Large intestine (tissue), 3 donors: ENCODE measurements around the gene SLX4IP. TPM values are rescaled to one million over a fixed set of nuclear protein-coding genes. Genes with fewer than 3 reads are reported as not detected.

Source experiments
- DNase-seq, 2 donors: peaks; one replicate each; pipeline versions ENCODE4 v3.0.0 to v3.0.0-alpha.2; 2013
- H3K27ac ChIP-seq: one replicate; pipeline ENCODE4 v1.5.1; 2013; ENCODE audit warnings: low read length
- H3K27me3 ChIP-seq: 2 replicates; pipeline ENCODE4 v1.6.1; 2013; ENCODE audit warnings: low read length; ENCODE audit not compliant: control insufficient read depth, insufficient read depth
- H3K36me3 ChIP-seq: 2 replicates; pipeline ENCODE4 v1.6.1; 2013; ENCODE audit warnings: low read length; ENCODE audit not compliant: control insufficient read depth, insufficient read depth
- H3K4me1 ChIP-seq: one replicate; pipeline ENCODE4 v1.6.1; 2013; ENCODE audit warnings: low read length; ENCODE audit not compliant: control insufficient read depth, insufficient read depth
- H3K4me3 ChIP-seq: one replicate; pipeline ENCODE4 v1.5.1; 2013; ENCODE audit warnings: low read length
- H3K9me3 ChIP-seq: one replicate; pipeline ENCODE4 v1.6.1; 2013; ENCODE audit warnings: mild to moderate bottlenecking, low read depth, low read length, moderate library complexity; ENCODE audit not compliant: control insufficient read depth
- WGBS: methylation state at CpG from one replicate; pipeline ENCODE4 v1.1.5; 2013; ENCODE audit warnings: low lambda C conversion rate; ENCODE audit not compliant: insufficient coverage; 5-methylcytosine and 5-hydroxymethylcytosine counted together
- polyA plus RNA-seq: library from polyadenylated mRNA; unstranded; fragments of 120-200 nt; gene quantifications from one replicate; pipeline ENCODE4 v1.2.1, GENCODE V29; 2013

The SLX4IP gene
- polyA plus RNA-seq, 1 donor = 7.2 TPM

DNA sequence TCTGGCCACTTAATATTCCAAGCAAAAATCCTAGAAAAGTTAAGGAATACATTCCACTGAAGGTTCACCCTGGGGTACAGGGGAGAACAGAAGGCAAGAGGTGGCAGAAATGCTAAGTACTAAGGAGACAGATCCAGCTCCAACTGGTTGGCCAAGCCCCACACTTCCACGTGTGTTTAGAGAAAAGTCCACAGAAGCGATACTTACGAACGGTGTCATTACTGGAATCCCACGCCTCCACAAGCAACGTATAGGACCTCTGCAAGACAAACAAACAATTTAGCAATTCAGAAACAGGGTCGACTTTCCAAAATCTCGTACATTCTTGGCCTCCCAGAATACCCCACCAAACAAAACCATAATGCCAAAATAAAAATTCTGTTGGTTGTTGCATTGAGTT is 228.7 kb downstream of the SLX4IP start:
- peak in 1 of 2 donors; percentile 60 for DNase-seq
- H3K4me1 ChIP-seq = peaks cover 36% of the 10 kb centered on the region
- peaks cover 73% of the 10 kb centered on the region for H3K36me3 ChIP-seq
- H3K4me3 ChIP-seq = no peak overlapping the region
- H3K27me3 ChIP-seq = no peaks in the 10 kb centered on the region
- no peaks in the 10 kb centered on the region for H3K9me3 ChIP-seq
- no CpG with 5 or more reads among the region's 8 CpGs for WGBS
- peak overlapping the region; percentile 24 for H3K27ac ChIP-seq

GRCh38 chr20:10665027-10665561 is 230.0 kb downstream of the SLX4IP start:
- H3K9me3 ChIP-seq = no peaks in the 10 kb centered on the region
- no peaks in the 10 kb centered on the region for H3K27me3 ChIP-seq
- H3K36me3 ChIP-seq = peaks cover 69% of the 10 kb centered on the region
- WGBS = no CpG with 5 or more reads among the region's 7 CpGs
- no peak overlapping the region for H3K4me3 ChIP-seq
- no peak for DNase-seq
- no peak overlapping the region for H3K27ac ChIP-seq
- H3K4me1 ChIP-seq = peaks cover 33% of the 10 kb centered on the region

DNA sequence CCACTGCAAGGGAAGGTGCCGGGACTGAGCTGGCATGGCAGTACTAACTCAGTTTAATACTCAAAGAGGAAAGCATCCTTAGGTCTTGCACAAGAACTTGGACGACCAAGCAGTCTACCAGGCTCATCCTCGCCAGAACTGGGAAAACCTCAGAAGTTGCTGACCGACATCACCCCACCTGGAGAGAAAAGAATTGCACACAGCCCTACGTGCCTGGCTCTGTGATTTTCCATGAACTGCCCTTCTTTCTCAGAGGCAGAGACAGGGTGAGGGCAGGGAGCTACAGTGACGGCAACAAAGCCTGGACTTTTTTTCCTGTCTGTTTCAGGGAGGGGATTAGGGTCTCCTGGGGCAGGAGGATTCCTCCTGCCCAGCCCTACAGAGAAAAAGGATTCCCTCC is 230.7 kb downstream of the SLX4IP start:
- Histone ChIP-seq H3K9me3 (no peaks in the 10 kb centered on the region), H3K27me3 (no peaks in the 10 kb centered on the region), H3K4me3 (no peak overlapping the region), H3K36me3 (peaks cover 66% of the 10 kb centered on the region), H3K27ac (no peak overlapping the region), H3K4me1 (peaks cover 36% of the 10 kb centered on the region)
- DNase-seq = no peak
- no CpG with 5 or more reads among the region's 6 CpGs for WGBS

GRCh38 chr20:10666221-10667076 is 231.3 kb downstream of the SLX4IP start:
- Histone ChIP-seq H3K4me3 (no peak overlapping the region), H3K36me3 (peaks cover 60% of the 10 kb centered on the region), H3K9me3 (no peaks in the 10 kb centered on the region), H3K4me1 (peaks cover 37% of the 10 kb centered on the region), H3K27me3 (no peaks in the 10 kb centered on the region), H3K27ac (no peak overlapping the region)
- no peak for DNase-seq
- no CpG with 5 or more reads among the region's 7 CpGs for WGBS

GRCh38 chr20:10667077-10667401 is 231.9 kb downstream of the SLX4IP start:
- Histone ChIP-seq H3K27me3 (no peaks in the 10 kb centered on the region), H3K27ac (no peak overlapping the region), H3K36me3 (peaks cover 55% of the 10 kb centered on the region), H3K9me3 (no peaks in the 10 kb centered on the region), H3K4me1 (peaks cover 37% of the 10 kb centered on the region), H3K4me3 (no peak overlapping the region)
- DNase-seq = no peak
- WGBS = no CpG with 5 or more reads among the region's 21 CpGs

DNA sequence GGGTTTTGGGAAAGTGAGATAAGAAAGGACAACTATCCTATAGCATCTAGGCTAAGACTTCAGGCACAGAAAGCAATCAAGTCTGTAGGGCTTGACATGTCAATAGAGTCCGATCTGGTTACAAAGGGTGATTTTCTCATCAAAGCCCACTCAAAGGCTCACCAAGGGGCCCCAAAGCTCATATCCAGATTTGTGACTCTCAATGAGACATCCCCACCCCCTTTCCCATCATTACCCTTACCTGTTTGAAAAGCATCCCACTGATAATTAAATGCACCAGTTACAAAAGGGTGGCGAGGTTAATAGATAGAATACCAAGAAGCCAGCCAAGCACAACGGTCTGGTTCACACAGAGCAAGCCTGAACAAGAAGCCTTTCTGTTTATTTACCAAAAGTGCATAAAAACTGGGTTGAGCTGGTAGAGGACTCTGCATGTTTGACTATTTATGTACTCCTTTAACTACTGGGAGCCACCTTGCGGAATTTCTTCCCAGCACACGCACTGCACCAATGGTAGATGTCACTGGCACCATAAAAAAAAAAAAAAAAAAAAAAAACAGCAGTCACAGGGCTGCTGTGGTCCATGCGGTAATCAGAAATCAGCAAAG is 232.6 kb downstream of the SLX4IP start:
- no peak for DNase-seq
- no peak overlapping the region for H3K4me3 ChIP-seq
- no peaks in the 10 kb centered on the region for H3K27me3 ChIP-seq
- no peak overlapping the region for H3K27ac ChIP-seq
- H3K36me3 ChIP-seq = peaks cover 48% of the 10 kb centered on the region
- no peaks in the 10 kb centered on the region for H3K9me3 ChIP-seq
- 64% methylated on average over 2 of the region's 6 CpGs for WGBS
- H3K4me1 ChIP-seq = peaks cover 32% of the 10 kb centered on the region

DNA sequence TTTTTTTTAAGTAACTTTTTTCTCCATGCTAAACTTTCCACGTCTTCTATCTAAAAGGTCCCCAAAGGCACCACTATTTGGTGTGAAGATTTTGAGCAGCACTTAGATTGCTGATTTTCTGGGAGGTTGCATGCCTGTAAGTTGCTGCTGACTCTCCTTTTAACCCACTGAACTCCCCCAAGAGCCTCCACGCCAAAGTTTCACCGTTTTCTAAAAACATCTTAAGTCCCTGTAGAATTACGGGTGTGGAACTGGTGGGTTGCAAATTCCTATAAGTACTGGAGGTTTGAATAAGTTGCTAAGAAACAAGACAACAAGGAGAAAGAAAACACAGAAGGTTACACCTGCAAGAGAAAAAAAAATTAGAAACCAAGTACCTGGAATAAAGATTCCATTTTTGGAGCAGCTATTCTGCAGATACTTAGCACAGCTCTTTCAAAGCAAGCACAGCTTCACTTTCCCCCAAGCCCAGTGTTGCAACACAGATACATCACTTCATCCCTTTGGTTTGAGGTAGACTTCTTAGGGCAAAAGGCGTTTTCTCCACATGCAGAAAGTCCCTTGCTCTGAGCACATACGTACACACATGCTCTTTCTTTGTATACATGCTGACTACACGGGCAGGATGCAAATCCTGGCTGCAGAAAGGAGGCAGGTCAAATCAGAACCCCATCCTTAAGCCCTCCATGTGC is 233.7 kb downstream of the SLX4IP start:
- DNase-seq = no peak
- Histone ChIP-seq H3K9me3 (no peaks in the 10 kb centered on the region), H3K4me3 (no peak overlapping the region), H3K27me3 (no peaks in the 10 kb centered on the region), H3K4me1 (peaks cover 24% of the 10 kb centered on the region), H3K36me3 (peaks cover 41% of the 10 kb centered on the region), H3K27ac (no peak overlapping the region)
- WGBS = 100% methylated on average over 1 of the region's 7 CpGs

DNA sequence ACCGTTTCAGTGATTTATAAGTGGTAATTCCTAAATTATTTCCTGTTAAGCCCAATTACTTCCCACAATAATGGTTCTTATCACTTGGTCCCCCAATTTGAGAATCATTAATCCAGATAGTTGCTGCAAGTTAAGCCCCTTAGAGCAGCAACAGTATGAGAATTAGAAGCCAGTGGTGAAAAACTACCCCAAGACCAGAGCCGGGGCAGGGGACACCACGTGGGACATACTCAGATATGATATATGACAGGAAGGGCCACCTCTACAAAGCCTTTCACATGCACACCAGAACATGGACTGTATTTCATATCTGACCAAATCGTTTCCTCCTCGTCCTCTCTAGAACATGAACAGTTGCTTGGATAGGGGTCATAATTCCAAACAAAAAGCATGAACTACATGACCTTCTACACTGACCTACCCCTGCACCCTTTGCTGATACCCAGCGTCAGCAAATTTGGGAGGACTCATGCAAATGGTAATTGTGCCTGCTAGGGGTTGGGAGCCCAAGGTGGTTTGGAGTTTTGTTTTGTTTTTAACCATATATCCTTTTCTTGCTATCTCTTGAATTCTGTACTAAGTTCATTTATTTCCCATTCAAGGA is 234.8 kb downstream of the SLX4IP start:
- Histone ChIP-seq H3K36me3 (peaks cover 40% of the 10 kb centered on the region), H3K27ac (no peak overlapping the region), H3K4me3 (peak overlapping the region; percentile 93), H3K4me1 (peaks cover 19% of the 10 kb centered on the region), H3K9me3 (no peaks in the 10 kb centered on the region), H3K27me3 (no peaks in the 10 kb centered on the region)
- no peak for DNase-seq
- WGBS = 83% methylated on average over 1 of the region's 6 CpGs

DNA sequence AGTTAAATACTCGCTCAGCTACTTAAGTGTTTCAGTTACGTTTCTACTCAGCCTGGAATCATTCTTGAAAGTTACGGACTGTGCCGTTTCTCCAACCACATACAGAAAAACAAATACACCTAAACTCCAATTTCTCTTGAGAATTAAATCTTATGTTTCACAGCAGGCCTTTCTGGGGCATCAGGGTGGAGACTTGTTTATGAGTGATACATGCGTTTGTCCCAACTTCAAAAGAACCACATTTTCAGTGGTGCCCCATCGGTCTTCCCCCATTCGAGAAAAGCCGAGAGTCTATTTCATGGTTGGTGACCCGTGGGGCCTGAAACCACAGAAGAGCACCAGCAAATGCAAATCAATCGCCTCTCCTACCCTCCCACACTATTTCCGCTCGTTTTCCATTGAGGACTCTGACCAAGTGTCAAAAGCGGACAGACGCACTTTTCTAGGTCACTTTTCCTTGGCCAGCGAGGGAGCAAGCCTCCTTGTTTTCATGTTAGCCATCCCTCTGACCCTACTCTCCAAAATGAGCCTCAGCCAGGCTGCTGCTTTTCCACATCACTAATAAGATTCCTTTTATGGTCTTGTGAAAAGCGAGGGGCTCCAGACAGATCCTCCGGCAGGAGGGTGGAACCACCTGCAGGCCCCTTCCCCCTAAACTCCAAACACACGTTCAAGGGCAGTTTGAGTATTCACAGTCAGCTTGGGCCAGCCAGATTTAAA is 235.6 kb downstream of the SLX4IP start:
- Histone ChIP-seq H3K9me3 (no peaks in the 10 kb centered on the region), H3K4me1 (peaks cover 20% of the 10 kb centered on the region), H3K27ac (peak overlapping the region; percentile 98), H3K36me3 (peaks cover 37% of the 10 kb centered on the region), H3K4me3 (peak overlapping the region; percentile 93), H3K27me3 (no peaks in the 10 kb centered on the region)
- WGBS = 83% methylated on average over 2 of the region's 18 CpGs
- peak in 1 of 2 donors; percentile 32 for DNase-seq
